HG03159 (cell line): ENCODE results near the gene RBMS1.
"Not testable (repeated sequence)": the region's sequence is repeated elsewhere in the genome, so short reads cannot be mapped to it uniquely, and the experiment has no call there.

Experiments
- ATAC-seq: cut with Tn5 transposase; IDR thresholded peaks from one replicate; pipeline ENCODE4 v1.9.1; 2021; ENCODE audit warnings: mild to moderate bottlenecking, moderate library complexity; ENCODE audit not compliant: unreplicated experiment

RBMS1 gene

DNA sequence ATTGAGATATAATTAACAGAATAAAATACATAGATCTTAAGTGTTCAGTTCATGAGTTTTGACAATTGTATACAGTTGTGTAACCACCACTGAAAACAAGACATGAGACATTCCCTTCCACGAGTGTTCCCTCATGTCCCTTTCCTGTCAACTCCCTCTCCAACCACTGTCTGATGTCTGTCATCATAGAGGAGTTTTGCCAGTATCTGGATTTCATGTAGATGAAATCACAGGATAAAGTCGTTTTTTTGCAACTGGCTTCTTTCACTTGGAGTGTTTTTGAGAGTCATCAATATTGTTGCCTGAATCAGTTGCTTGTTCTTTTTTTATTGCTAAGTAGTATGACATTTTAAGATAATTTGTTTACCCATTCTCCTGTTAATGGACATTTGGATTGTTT lies 52.7 kb downstream of the RBMS1 start:
- no peak for ATAC-seq

DNA sequence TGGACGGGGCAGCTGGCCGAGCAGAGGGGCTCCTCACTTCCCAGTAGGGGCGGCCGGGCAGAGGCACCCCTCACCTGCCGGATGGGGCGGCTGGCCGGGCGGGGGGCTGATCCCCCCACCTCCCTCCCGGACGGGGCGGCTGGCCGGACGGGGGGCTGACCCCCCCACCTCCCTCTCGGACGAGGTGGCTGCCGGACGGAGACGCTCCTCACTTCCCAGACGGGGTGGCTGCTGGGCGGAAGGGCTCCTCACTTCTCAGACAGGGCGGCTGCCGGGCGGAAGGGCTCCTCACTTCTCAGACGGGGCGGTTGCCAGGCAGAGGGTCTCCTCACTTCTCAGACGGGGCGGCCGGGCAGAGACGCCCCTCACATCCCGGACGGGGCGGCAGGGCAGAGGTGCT lies 54.6 kb downstream of the RBMS1 start:
- ATAC-seq = not testable (repeated sequence)

DNA sequence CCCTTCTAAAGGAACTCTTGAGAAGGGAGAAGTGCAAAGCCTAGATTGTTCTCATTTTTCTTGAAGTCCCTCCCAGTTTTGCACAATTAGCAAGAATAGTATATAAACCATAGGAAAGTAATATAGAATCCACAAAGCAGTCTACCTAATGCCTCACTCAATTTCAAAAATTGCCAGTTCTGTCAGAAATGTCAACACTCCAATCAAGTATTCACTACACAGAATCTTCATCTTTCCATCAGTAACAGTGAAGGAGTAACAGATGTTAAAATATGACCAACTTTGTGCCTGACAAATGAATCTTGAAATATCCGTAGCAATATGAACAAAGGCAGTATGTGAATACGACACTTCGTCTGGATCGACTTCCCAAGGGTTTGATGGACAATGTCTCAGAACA lies 56.3 kb downstream of the RBMS1 start:
- no peak for ATAC-seq

DNA sequence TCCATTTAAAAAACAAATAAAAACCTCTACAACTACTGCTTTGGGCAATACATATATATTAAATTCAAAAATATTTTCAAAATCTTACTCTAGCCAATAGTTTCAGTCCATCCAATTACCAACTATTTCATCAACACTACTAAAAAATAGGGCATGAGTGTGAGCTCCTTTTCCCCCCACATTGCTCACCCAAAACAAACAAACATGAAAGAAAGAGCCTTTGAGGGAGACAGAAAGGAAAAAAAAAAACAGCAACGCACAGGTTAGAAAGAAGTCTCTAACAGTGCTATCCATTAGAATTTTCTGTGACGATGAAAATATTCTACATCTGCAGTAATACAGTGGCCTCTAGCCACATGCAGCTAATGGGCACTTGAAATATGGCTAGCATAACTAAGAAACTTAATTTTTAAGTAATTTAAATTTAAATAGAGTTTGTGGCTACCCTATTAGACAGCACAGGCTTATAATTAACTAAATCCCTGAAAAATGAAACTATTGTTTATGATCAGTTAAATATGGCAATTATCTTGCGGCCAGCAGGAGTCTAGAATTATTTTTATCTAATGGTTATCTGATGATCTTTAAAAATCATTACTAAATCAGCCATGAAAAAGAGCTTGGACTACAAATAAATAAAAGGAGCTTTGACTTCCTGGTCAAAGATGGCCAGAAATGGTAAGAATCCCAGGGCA lies 59.2 kb downstream of the RBMS1 start:
- ATAC-seq = no peak

DNA sequence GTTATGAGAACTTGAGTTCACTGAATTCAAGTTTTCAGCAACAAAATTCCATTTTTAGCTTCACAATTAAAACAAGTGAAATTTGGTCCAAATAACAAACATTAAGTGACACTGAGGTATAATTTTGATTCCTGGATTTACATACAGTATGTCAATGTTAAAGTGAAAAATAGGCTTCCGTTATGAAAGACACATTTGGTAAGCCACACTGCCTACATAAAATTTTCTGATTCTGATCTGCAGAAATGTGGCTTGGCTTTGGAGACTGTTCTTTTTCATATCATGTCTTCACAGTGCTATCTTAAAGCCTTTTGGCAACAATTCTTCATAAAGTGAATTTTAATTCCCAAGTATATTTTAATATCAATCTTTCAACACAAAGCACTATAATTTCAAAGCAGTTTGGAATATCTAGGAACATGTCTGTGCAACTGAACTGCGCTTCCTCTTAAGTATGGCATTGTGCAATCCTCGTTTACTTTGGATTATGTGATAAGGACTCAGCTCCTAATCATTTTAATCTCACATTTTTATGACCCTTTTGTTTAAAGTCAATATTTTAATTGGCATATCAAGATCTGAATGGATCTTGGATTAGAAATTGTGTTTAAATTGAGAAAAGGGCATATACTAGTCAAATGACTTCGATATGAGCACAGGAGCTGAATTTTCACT lies 60.0 kb downstream of the RBMS1 start:
- no peak for ATAC-seq

DNA sequence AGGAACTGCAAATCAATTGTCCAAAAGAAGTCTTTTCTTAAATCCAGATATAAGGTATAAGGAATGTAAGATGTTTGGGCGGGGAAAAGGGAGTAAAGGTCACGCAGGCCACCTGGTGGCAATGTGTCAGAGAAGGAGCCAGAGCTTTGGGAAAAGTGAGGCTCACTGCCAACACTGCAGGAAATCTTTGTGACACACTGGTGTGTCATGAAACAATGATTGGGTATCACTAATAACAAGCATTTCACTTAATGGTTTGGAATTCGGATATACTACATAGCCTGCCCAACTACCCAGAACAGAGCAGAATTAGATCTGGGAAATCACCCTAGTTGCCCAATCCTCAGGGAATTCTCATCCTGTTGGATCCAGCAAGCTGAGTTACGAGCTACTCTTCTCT lies 61.0 kb downstream of the RBMS1 start:
- ATAC-seq = no peak

DNA sequence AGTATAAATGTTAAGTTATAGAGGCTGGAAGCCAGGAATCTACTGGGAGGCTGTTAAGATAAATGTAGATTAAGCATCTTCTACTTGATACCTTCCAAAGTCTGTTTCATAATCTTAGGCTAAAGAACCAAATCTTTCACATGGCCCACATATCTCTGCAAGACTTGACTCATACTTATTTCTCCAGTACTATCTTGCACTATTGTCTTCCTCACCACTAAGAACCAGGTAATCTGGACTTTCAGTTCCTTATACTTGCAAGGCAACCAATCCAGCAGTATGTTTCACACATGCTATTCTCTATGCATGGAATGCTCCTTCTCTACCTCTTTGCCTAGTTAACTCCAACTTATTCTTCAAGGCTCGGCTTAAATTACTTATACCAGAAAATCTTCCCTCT lies 62.2 kb downstream of the RBMS1 start:
- ATAC-seq = peak; percentile 66

DNA sequence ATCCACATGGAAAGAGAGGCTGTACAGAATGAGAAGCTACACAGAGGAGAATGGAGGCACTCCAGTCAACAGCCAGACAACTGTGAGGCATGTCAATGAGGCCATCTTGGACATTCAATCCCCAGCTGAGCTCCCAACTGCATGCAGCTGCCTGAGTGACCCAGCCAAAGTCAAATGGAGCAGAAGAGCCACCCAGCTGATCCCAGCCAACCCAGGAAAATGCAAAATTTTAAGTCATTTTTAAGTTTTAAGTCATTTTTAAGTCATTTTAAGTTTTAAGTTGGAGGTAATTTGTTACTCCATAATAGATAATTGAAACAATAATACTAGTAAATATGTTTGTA lies 63.6 kb downstream of the RBMS1 start:
- ATAC-seq = no peak

DNA sequence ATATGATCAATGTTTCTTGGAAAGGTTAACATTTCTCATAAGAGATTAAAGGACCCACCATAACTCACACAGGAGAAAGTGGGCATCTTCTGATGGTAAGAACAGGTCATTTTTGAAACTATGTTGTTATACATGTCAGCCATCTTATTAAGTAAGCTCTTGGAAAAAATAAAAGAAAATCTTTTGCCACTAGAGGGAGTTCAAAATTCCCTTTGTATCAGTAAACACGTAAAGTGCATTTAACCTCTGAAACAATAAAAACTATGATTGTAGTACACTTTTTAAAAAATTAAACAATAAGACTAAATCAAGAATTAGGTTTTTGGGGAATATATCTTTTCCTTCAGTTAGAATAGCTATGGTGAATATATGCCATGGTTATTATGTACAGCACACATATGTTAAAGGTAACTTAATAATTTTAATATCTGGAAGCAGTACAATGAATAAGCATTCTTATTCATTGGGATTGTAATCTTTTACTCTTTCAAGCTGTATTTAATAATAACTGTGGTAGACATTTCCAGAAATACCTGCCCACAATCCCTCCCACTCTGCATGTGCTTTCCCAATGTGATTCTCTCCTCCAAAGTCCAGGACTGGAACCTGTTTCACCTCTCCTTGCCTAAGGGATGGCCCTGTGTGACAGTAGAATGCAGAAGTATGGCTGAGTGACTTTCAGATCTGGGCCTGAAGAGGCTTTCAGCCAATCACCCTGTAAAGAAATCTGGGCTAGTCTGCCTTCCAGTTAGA lies 64.2 kb downstream of the RBMS1 start:
- ATAC-seq = no peak

DNA sequence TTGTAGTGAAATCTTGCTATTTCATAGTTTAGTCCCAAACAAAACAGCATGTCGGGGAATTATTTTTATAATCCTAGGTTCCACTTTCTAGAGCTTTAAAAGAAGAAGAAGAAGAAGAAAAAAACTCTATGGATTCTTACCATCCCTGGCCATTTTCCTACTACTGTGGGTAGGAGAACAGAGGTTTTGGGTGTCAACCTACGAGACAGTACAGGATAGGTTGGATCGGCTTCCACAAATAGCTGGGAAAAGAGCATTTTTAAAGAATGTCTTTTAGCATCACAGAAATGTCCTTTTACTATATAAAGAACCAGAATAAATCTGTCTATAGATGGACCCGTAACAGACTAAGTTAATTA lies 65.2 kb downstream of the RBMS1 start:
- no peak for ATAC-seq

DNA sequence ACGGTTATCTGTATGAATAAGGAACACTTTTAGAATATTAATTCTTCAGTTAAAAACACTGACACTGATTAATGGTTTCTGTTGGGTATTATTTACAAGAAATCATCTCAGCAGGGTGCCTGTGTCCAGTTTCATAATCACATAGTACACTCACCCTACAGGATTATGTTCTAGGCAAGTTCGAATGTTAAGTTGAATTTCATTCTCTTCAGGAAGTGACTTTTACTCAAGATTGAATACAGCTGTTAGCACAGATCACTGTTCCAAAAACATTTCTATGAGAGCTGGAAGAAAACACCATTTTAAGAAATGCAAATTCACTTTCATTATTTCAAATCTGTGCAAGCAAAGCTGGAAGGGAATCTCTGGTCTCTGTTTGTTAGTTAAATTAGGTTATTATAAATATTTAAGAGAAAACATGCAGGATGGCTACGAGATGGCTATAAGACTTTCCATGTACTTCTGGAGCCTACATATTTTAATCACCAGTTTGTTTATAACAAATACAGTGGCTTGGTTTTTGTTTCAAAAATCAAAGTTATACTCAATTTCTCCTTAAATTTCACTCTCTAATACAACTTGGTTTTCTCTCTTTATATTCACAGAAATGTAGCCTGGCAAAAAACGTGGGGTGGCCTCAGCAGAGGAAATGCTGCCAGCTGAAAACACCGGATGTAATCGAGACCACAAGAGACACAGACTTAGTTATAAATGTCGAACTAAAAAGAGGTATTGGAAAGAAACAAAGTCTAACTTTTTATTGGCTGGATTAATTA lies 65.8 kb downstream of the RBMS1 start:
- peak; percentile 56 for ATAC-seq

DNA sequence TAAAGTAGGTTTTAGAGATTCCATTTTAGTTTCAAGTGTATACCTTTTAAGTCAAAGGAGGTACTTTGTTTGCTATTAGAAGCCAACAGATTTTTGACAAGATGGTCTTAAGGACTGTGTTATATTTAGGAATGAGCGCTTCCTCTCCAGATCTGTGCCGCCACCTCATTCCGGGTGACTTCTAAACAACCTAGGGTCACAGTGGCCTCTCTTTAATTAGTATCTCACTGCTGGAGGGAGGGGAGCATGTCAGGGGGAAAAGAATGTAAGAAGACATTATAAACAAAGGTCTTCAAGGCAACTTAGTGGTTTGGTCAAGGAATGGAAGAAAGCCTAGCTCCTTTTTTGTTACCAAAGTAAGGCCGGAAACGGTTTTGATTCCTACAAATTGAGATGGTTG lies 67.0 kb downstream of the RBMS1 start:
- ATAC-seq = no peak

DNA sequence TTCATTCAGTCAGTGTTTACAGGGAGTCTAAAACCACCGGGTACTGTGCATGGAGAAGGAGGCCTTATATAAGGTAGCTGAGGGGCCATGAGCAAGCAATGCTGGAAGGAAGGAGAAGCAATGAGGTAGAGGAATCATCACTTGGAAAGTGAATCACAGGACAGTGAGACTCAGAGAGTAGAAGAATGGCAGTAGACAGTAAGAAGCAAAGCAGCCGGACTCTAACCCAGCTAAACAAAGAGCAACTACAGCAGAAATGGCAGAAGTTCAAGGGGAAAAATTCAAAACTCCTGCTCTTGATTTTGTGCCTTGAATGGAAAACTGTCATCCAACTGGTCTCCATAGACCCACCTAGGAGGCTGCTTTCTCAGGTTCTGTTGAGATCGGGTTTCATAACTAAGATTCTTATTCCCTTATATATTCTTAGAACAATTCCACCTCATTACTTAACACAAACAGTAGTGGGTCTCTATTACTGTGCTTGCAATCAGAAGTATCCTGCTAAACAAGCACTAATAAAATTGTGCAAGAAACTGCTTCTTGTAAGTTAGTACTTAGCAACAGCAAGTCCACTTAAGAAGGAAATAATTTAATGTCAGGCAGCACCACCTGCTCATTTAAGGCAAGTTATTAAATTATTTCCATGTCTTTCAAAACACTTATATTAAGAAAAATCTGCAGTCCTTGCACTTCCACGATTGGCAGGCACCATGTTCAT lies 68.0 kb downstream of the RBMS1 start:
- no peak for ATAC-seq

DNA sequence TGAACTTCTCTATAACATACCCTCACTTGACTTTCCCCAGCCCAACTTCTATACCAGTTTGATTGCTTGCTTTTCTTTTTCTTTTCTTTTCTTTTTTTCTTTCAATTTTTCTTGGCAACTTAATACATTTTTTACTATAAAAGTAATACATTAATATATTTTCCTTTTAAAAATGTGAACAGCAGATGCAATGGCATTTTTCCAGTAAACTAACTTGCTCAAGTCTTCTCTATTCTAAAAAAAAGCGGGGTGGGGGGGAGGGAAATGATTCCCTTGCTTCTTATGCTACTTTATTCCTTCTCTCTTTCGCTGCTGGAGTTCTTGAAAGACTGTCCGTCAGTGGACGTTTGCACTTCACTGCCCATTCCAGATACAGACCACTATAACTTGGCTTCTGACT lies 70.5 kb downstream of the RBMS1 start:
- ATAC-seq = no peak

DNA sequence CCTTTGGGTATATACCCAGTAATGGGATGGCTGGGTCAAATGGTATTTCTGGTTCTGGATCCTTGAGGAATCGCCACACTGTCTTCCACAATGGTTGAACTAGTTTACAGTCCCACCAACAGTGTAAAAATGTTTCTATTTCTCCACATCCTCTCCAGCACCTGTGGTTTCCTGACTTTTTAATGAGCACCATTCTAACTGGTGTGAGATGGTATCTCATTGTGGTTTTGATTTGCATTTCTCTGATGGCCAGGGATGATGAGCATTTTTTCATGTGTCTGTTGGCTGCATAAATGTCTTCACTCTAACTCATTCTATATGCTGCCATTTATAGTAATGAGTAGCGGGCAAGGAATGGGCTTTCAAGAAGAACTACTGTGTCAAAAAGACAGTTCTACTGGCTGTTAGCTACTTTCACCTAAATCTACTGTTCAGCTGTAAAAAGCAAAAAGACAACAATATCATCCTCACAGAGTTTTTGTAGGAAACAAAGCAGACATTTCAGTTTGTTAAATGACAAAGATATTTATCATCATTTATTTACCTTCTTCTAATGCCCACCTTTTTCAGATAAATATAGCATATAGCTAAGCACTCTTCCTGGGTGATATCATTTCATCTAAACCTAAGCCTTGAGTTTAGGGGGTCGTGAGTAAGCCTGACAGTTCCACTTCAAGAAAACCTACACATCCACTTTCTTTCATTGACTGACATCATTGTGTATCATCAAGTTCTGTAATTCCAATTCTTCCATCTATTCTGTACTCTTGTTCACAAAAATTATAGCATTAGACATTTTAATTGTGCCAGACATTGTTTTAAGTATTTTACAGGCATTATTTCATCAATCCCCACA lies 71.7 kb downstream of the RBMS1 start:
- ATAC-seq = not testable (repeated sequence)

DNA sequence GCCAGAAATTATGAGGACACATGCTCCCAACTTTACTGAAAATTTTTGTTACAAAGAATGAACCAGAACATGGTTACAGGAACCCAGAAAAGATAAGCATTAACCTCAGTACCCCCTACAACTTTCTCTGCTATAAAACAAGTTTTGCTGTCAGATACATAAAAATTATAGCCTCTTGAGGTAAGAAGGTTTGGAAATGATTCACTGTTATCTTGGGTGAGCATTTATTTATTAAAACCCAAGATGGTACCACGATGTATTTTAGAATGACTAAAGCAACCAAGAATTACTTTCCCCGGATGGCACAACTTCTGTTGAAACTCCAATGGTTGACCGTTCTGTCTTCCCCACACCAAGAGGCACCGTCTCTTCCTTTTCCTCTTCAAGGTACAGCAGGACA lies 72.9 kb downstream of the RBMS1 start:
- no peak for ATAC-seq

DNA sequence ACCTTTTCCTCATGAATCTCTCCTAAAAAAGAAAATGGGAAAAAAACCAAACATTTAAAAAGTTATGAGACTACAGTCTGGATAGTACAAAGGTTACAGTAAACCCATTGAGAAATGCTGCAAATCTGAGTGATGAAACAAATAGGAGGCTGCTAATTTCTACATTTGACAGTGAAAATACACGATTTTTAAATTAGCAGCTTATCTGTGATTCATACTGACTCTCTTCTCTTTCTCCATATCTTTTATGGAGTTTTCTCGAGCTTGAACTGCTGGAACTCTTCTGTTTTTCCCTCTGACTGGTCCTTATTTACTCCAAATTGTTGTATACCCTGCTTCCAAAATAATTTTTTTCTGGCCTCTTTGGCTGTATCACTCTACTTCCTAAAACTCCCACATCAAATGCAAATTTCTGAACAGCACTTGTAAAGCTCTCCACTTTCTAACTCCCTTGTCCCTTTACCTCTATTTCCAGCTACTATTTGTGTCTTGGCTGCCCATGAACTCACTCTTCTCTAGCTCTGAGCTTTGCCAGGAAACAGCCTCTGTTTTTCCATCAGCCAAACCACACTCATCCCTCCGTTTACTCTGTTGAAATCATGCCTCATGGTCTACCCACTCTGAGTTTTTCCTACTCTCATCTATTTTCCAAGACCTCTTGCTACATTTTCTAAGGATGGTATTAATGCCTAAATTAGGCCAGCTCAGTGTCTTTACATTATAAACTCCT lies 73.7 kb downstream of the RBMS1 start:
- no peak for ATAC-seq

DNA sequence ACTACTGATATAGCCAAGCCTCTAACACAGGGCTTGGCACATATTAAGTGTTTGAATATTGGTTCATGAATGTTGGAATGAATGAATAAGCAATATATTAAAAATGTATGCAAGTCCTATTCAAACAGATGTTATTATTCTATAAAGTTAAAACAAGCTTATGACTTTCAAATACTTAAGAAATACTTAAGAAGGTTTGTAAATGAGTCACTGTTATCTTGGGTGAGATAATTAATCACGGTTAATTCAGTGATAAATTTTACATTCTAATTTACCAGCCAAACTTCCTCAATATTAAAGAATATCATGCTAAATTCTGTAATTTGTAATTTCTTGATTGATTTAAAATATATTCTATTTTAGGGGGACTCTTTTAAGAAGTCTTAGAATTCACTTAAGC lies 74.8 kb downstream of the RBMS1 start:
- no peak for ATAC-seq

DNA sequence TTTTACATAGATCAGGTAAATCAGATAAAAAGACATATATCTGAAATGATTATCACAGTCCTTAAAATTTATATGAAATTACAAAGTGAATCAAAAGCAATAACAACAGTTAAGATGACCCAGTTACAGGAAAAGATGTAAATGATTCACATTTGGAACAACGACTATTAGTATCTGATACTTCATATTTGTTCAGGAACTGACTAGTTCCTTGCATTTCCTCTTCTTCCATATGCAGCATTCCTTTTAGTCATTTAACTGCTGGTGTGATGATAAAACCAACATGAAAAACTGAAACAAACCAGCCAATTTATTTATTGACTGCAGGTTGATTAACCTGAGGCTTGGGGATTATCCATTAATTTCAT lies 75.2 kb downstream of the RBMS1 start:
- no peak for ATAC-seq
